Loucy (cell line): ENCODE data around the gene AMELX.

Experiments used
- EZH2phosphoT487 ChIP-seq: fragments of 200-600 bp; IDR thresholded peaks from 2 replicates; pipeline ENCODE4 v1.6.1; 2018; ENCODE audit warnings: antibody characterized with exemption, mild to moderate bottlenecking, moderate library complexity, borderline replicate concordance
- TF ChIP-seq, protein P1 (sequence below): fragments of 200-600 bp; sonication (generic); conservative IDR thresholded peaks from 2 replicates; pipeline ENCODE4 v1.5.1; 2014; ENCODE audit warnings: mild to moderate bottlenecking, antibody characterized with exemption, low read length

DNA sequence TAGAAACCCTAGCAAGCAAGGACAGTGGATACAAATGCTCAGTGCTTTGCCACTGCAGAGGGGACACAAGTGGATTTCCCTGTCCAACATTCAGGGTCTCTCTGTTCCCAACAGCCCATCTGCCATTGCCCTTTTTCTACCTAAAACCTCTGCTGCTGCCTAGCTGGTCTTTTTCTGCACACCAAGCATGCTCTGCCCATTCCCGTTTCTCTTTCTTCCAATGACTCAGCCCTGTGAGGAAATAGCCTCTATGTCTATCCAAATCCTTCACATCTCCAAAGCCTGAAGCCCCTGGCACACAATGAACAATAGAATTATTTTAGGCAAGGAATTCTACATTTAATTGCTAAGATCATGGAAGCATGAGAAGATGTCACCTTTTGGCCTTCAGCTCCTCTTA lies 5.7 kb upstream of the AMELX start:
- TF ChIP-seq, protein P1, sequence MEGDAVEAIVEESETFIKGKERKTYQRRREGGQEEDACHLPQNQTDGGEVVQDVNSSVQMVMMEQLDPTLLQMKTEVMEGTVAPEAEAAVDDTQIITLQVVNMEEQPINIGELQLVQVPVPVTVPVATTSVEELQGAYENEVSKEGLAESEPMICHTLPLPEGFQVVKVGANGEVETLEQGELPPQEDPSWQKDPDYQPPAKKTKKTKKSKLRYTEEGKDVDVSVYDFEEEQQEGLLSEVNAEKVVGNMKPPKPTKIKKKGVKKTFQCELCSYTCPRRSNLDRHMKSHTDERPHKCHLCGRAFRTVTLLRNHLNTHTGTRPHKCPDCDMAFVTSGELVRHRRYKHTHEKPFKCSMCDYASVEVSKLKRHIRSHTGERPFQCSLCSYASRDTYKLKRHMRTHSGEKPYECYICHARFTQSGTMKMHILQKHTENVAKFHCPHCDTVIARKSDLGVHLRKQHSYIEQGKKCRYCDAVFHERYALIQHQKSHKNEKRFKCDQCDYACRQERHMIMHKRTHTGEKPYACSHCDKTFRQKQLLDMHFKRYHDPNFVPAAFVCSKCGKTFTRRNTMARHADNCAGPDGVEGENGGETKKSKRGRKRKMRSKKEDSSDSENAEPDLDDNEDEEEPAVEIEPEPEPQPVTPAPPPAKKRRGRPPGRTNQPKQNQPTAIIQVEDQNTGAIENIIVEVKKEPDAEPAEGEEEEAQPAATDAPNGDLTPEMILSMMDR, result no peak
- no peak for TF ChIP-seq EZH2phosphoT487
